Cerebellar cortex (tissue), 1 donor: ENCODE results near the gene RNF17.

Experiments used
- DNase-seq: peaks from one replicate; pipeline ENCODE4 v3.0.0-alpha.2; 2015; ENCODE audit warnings: low spot score

Gene RNF17

DNA sequence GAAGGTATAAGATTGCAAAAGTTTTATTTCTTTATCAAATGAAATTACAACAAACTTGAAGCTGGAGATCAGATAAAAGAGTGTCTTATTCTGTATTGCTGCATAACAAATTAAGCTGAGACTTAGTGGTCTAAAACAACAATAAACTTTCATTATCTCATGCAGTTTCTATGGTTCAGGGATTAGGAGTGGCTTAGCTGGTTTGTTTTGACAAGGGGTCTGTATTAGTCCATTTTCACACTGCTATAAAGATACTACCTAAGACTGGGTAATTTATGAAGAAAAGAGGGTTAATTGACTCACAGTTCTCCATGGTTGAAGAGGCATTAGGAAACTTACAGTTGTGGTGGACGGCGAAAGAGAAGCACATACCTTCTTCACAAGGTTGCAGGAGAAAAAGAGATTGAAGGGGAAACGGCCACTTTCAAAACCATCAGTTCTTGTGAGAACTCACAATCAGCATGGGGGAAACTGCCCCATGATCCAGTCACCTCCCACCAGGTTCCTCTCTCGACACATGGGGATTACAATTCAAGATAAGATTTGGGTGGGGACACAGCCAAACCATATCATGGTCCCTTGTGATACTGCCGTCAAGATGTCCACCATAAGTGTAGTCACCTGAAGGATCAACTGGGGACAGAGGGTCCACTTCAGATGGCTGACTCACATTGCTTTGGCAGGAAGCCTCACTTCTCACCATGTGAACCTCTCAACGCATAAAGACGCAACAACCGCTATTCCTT is 97.8 kb downstream of the RNF17 start:
- DNase-seq: no peak

DNA sequence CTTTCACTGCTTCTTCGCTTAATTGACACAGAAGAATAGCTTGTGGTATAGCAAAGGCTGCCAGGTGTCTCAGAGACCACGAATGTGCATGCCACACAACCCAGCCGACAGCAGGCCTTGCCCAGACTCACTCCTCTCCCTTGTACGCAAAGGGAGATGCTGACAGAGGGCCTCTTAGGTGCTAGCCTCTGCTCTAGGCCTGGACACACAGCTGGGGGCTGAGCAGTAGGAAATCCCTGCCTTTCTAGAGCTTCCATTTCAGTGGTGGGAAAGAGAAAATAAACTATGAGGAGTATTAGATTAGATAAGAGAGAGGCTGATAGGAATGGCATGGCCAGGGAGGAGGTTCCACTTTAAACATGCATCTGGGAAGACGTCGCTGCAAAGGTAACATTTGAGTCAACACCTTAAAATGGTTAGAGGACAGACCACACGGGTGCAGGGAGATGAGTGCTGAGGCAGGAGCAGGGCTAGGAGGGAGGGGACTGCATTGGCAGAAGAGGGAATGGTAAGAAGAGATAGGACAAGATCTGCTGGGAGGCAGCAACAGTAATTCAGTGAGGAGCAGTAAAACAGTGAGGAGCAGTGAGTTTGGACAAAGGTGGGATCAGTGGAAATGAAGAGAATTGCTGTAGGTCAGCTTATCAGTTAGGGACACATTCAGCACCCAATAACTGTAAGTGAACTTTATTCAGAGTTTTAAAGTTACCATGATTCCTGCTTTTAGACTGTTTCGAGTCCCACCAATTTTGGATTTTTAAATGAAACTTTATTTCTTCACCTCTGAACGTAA is 100.0 kb downstream of the RNF17 start:
- no peak for DNase-seq

DNA sequence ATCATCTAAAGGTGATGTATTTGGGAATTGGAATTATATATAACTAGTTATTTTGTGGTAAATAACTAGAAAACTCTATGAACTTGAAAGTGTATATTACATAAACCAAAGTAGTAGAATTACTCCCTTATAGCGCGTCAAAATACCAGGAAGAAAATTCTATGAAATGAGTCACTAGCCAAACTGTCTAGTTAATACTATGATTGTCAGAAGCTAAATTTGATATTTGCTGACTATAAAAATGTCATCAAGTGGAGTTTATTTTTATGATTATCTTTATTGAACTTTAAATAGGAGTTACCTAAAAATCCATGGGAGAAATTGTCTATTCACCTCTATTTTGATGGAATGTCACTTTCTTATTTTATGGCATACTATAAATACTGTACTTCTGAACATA is 100.6 kb downstream of the RNF17 start:
- no peak for DNase-seq

DNA sequence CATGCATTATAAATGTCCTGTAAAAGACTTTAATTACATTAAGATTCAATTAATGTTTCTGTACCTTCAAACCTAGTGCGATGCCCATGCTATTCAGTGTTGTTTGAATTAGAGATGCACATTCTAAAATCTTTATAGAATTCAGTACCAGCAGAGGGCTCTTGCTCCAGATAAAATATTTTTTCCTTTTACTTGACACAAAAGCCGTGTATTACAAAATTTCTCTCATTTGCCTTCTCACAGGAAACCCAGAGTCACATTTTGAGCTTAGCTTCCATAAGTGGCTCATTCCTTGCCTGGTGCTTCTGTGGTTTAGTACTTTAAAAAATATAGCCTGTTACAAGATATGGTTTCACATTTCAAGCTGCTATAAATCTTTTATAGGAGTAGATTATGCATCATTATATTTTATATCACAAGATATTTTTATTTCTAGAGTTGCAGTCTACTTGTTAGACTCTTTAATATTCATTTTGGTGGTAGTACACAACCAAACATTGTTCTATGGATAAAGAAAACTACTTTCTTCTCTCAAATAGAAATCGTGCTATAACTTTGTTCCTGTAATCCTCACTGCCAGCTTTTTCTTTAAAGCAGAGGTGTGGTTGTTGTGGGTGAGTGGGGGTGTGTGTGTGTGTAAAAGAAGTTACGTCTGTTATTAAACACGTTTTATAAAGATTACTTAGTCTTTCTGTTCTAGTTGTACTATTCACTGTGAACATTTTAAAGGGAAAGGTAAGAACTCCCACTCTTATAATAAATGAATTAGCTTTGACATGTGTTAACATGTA is 101.4 kb downstream of the RNF17 start:
- DNase-seq: peak; percentile 25

DNA sequence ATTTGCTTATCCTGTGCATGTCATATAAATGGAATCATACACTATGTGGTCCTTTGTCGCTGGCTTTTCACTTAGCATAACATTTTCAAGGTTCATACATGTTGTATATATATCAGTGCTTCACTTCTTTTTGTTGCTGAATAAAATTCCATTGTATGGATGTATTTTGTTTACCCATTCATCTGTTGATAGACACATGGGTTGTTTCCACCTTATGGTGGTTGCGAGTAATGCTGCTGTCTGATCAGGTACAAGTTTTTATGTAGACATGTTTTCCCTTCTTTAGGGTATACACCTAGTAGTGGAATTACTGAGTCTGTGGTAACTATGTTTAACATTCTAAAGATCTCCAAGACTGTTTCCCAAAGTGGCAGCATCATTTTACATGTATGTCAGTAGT is 102.5 kb downstream of the RNF17 start:
- DNase-seq: no peak

DNA sequence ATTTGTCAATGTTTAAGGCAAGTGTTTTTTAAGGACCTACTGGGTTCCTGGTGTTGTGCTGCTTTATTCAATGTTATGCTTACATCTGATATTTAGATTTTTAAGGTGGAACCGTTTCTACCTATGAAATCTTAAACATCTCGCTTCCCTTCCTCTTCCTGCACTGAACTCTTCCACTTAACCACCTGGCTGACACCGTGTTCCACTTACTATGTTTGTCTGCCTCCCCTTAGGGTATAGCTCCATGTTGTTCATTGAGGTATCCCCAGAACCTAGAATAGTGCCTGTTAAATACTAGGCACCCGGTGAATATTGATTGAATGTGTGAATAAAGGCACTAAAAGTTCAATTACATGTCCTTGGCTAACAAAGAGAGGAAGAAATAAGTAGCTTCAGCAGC is 104.9 kb downstream of the RNF17 start:
- no peak for DNase-seq

DNA sequence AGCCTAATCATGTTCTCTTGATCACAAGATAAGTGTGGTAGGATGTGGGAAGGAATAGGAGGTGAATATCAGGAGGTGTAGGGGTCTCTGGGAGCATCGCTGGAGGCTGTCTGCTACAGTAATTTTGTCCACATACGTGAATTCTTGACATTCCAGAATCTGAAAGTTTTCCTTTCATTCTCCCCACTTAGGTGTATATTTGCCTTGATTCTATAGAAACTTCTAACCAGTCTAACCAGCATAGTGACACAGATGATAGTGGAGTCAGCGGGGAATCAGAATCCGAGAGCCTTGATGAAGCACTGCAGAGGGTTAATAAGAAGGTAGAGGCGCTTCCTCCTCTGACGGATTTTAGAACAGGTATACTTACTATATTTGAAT is 106.4 kb downstream of the RNF17 start:
- DNase-seq: no peak

DNA sequence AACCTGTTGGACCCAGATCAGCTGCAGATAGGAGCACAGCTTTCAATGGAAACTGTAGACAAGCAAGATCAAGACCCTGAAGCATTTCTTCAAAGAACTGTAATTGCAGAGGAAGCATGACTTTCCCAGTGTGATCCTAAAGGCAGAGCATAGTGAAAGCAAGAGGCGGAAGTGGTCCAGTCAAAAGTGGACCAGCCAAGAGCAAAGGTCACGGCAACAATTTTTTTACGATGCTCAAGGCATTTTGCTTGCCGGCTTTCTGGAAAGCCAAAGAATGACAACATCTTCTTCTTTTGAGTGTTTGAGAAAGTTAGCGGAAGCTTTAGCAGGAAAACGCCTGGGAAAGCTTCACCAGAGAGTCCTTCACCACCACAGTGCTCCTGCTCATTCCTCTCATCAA is 111.6 kb downstream of the RNF17 start:
- DNase-seq: no peak

DNA sequence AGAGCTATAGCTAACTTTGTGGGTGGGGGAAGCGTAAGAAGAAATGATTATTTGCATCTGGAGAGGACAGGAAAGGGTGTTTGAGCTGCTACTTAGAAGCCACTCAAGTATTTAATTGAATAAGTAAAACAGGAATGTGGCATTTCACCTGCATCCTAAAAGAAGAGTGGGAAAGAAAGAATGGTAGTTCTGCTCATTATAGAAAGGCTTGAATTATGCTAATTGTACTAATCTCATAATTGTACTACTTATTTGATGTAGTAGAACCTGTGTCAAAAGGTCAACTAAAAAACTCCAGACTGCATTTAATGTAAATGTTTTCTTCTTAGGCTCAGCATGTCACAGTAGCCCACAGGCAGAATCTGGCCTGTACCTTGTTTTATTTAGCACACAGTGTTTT is 113.6 kb downstream of the RNF17 start:
- no peak for DNase-seq

DNA sequence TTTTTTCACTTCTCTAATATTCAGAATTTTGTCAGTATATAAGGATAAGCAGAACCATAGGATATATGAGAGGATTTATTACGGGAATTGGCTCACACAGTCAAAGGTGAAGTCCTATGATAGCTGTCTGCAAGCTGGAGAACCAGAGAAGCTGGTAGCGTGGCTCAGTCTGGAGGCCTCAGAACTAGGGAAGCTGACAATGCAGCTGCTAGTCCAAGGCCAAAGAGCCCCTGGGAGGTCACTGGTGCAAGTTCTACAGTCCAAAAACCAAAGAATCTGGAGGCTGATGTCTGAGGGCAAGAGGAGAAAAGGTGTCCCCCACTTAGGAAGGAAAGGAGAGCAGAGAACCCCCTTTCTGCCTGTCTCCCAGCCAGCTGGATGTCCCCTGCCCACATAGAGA is 114.4 kb downstream of the RNF17 start:
- DNase-seq: no peak

DNA sequence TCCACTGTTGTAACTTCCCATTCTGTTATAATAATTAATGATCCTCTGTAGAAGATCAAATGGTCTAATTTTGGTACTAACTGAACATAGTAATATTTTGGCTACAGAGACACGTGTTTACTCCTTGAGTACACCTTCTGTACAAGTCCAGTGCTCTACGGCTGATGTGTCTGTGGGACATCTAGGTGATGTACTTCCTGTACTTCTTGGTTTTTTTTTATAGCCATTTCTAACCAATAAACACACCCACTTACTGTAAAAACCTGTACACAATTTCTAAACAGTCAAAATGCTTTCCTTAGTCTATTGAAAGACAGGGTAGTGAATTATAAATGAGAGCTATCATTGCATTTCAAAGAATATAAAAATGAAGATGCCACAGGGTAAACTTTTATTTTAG is 118.7 kb downstream of the RNF17 start:
- DNase-seq: no peak

DNA sequence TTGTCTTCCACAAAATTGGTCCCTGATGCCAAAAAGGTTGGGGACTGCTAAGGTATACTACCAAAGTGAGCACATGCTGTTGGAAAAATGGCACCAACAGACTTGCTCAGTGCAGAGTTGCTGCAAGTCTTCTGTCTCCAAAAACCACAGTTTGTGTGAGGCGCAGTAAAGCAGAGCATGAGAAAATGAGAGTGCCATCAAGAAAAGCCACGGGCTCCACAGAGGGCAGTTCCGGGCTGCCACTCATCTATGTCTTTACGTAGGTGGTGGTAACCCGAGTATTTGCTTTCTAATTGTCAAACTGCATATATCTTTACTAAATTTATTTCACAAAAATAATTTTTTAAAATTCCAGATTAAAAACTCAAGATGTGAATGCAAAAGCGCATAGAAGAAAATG is 123.8 kb downstream of the RNF17 start:
- no peak for DNase-seq

DNA sequence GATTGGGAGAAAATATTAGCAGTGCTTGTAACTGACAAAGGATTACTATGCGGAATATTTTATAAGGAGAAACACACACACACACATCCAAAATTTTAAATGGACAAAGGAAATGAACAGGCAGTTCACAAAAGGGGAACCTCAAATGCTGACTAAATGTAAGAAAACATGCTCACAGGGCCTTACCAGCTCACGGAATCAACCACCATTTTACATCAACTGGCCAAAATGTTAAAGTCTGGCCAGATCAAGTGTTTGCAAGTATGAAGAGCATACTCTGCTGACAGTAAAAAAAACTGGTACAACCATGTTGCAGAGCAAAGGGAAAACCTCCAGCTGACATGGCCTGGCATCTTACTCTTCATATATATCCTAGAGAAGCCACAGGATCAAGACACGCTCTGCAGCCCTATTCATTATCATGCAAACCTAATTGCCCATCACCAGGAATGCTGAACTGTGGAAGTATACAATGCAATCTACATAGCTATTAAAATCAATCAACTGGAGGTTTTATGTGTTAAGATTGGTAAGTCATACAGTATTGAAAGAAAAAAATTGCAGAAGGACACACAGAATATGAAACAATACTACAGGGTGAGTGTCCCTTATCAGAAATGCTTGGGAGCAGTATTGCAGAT is 124.4 kb downstream of the RNF17 start:
- DNase-seq: no peak

DNA sequence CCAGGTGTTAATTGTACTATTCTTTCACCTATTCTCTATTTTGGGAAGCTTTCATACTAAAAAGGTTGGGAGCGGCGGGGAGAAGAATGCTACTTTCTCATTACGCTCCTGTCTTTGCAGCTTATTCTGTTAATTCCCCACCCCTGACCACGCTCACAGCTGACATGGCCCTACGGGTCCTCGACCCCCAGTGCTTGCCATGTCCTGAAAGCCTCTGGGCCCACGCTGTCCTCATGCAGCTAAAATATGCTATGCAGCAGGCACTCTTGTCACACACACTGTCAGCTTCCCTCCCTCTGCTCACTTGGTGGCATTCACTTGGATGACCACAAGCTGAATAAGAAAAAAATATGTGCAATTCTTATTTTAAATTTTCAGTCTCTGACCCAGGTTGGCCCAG is 126.3 kb downstream of the RNF17 start:
- no peak for DNase-seq

DNA sequence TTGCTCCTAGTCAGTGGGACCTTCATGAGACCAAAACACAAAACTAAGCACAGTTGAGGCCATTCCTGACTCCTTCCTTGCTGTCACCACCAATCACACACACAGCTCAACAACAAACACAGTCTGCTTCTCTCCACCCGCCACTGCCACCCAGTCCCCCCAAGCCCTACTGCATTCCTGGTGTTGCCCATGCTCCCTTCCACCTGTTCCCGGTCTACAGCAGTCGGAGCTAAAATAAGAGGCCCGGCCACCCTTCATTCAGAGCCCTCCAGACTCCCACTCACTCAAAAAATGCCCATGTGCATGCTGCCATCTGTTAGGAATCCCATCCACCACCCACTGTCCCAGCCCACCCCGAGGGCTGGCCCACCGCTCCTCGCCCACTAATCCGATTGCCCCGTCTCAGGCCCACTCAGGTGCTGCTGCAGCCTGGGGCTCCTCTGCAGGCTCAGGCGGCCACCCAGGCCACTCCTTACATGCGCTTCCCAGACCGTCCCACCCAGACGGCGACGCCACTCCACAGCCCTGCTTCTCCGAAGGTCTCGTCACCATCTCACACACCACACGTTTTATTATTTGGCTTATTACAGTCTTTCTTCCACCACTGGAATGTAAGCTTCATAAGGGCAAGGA is 127.6 kb downstream of the RNF17 start:
- DNase-seq: no peak

DNA sequence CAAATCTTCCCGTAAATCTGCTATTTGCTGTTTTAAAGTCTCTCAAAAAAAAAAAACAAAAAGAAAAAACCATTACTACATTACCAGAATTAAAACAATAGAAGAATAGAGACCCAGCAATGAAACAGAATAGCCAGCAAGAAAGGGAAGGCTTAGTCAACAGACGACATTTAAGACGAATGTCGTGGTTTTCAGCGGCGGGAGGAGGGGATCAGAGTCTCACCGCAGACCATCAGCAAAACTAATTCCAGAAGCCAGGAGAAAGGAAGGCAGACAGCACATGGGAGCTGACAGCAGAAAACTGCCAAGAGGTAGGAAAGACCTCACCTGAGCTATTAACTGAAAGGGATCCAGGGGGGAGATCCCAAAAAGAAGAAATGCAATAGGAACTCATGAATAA is 128.9 kb downstream of the RNF17 start:
- no peak for DNase-seq

DNA sequence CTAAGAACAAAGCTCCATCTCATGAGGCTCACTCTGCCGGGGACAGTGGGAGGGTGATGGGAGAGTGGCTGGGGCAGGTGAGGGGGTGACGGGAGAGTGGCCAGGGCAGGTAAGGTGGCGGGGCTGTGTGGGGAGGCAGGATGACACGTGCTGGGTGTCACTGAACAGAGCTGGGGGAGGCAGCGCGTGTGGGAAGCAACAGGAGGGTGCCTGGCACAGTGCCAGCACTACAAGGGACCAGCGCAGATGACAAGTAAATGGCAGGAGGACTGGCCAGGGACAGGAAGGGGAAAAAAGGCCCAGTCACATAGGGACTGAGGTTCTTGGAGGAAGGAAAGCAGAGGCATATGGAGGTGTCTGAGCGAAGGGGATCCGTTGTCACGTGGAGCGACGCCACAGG is 129.9 kb downstream of the RNF17 start:
- DNase-seq: no peak

DNA sequence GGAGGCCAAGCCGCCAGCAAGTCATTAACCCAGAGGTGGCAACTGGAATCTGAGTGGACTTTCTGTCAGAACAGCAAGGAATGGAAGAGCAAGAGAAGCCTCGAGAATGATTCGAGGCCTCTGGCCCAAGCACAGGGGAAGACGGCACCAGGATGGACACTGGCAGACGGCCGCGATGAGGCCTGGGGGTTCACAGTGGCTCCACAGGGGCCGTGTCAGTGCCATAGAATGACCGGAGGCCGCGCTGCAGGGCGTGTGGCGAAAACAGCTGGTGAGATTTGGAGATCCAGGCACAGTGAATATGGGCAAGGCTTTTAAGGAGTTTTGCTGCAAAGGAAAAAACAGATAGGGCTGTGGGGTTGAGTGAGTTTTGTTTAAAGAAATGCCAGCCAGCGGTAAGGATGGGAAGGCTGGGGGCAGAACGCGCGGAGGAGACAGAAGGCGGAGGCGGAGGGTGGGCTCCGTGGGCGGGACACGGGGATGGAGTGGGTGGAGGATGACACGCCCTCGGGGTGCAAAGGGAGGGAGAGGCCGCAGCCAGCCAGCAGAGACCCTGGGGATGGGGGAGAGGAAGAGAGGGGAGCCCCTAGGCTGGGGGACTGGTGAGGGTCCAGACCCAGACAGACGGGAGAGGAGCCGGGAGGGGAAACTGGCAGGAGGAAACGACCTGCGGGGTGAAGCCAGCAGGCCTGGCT is 130.5 kb downstream of the RNF17 start:
- DNase-seq: no peak

DNA sequence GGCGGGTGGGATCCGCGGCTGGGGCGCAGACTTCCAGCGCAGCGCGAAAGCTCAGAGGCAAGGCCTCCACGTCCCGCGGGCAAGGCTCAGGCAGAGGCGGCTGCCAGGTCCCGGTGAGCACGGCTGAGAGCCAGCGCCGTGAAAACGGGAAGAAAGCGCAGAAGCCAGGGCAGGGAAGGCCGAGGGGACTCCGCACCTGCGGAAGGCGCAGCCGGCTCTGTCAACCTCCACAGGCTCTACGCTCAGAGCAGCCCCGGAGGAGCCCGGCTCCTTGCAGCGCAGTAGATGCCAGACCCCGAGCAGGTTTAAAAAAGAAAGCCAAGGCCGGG is 131.0 kb downstream of the RNF17 start:
- no peak for DNase-seq

DNA sequence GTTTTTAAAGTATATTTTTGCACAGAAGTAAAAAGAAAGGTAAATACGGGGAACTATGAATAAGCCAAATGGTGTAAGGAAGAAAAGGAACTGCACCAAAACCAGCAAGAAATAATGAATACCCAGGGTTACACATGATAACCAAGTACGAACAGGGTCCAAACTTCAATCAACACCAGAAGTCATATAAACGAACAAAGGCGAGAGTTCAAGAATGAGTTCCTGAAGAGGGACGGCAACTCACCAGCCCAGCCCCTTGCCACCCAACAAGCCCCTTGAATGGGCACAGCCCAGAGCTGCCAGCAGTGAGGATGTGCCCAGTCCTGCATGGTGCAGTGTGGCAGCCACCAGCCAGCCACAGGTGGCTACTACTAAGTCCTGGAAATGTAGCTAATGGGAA is 132.1 kb downstream of the RNF17 start:
- no peak for DNase-seq

DNA sequence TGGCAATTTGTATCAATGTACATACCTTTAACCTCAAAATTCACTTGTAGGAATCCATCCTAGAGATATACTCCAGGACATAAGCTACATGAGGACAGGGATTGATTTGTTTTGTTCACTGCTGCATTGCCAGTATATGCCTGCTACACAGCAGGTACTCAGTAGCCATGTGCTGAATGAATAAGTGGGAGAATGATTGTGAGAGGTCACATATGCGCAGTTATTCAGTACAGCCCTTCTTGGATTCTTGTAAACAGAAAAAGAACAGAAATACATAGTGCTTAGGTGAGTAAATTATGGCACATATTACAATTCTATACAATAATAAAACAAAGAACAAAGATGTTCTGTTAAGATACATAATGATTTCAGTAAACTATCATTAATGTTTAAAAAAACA is 133.3 kb downstream of the RNF17 start:
- no peak for DNase-seq

DNA sequence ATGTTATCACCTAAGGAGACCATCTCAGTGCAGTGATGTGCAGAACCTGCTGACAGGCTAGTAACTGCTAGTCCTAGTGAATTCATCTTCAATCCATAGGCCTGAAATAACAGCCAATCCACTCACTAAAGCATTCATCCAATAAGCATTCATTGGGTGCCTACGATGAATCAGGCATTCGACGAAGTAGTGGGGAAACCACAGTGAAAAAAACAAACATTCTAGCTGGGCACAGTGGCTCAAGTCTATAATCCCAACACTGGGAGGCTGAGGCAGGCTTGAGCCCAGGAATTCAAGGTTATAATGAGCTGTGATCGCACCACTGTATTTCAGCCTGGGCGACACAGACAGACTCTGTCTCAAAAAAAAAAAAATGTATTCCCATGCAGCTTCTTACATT is 135.6 kb downstream of the RNF17 start:
- DNase-seq: no peak
